ELR (cell line): ENCODE results near the gene SVIP.

Source experiments
- DNase-seq: peaks from one replicate; pipeline ENCODE4 v3.0.0-alpha.2; 2015; ENCODE audit warnings: low read depth

Gene SVIP, protein sequence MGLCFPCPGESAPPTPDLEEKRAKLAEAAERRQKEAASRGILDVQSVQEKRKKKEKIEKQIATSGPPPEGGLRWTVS

DNA sequence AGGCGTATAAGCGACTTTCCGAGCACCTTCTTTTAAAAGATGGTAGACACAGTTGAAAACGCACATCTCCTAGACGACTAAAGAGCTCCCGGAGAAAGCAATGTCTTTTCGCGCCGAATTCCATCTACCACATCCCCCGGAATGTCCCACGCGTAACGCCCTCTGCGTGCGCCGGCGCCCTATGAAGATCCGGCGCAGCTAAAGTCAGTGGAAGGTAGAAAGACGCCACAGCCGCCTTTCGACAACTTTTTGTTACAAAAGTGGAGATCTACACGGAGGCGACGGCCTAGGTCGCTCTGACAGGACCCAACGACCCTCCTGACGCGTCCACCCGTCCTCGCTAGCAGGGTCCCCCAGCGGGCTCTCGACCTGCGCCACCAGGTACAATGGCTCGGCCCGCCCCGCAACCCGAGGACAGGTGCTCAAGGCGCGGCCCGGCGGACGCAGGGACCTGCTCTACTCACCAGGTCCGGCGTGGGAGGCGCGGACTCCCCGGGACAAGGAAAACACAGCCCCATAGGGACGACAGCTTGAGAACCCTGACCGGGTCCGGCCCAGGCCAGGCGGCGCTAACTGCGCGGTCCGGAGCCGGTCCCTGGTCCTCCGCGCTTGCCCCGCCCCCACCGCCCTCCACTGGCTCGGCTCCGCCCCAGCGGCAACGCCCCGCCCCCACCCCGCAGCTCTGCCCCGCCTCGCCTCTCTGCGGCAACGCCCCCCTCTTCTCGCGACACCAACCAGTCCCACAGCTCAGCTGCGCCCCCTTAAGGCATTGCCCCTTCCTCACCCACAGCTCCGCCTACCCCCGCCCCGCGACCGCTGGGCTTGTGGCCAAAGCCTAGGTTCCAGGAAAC lies at the start of gene SVIP:
Gene SVIP (minus strand): TSS at position 571 of the 851 bp plus-strand sequence. CDS start 53 bp downstream, at position 518.
- peak; percentile 90 for DNase-seq

DNA sequence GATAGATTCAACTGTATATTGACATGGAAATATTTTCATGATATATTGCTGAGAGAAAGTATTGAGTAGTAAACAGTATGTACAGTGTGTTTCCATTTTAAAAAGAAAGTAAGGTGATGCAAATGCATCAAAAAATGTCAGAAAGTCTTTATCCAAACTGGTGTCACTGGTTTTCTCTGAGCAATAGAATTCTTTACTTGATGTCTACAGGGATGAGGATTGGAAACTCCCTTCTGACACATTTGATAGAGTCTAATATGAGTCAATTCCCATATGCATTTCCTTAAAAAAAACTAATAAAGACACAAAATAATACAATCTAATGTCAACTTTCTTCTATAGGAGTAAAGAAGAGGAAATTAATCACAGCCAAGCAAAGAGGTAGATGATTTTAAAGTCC lies 49.0 kb upstream of the SVIP start:
- no peak for DNase-seq

DNA sequence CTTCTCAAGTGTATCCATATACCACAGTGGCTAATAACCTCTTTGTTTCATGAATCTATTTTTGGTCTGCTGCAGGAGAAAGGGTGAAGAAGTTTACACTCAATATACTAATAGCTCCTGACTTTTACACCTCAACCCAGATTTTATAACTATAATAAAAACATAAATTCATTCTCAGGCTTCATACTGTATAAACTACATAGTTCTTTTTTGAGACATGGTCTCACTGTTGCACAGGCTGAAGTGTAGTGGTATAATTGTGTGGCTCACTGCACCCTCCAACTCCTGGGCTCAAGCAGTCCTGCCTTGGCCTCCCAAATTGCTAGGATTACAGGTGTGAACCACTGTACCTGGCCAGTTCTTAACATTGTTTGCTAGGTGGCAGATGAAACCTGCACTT lies 48.4 kb upstream of the SVIP start:
- DNase-seq, result no peak

DNA sequence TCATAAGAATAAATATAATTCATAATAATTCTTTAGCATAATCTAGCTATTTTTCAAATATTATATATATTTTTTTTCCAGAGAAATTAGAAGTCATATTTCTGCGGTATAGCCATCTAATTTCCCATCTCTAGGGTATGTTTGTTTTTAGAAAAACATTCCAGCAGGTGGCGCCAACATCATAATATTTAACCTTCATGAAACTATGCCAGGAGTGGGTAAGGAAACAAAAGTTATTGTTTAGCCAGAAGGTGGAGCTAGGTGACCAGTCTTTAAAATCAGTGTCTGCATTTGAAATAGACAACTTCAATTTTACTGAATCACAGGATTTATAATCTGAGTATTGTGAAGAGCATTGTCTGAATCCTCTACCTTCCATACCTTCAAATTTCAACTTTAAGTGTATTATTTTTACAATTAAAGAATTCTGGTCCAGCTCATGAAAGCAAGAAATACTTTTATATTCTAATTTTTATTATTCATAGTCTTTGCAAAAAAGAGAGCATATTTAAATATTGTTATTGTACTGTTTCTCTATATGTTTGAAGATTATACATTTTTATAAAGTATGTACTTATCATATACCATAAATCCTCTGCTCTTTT lies 46.4 kb upstream of the SVIP start:
- DNase-seq, result peak; percentile 90

DNA sequence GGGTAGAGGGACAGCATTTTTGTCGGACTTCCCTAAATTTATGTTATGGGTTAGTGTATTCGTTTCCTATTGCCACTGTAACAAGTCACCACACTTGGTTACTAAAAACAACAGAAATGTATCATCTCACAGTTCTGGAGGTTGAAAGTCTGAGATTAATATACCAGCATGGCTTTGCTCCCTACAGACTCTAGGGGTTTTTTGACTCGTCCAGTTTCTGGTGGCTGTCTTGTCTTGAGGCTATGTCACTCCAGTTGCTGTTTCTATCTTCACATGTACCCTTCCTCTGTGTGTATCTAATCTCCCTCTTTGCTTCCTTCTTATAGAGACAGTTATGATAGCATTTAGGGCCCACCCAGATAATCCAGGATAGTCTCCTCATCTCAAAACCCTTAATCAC lies 39.7 kb upstream of the SVIP start:
- DNase-seq, result no peak

DNA sequence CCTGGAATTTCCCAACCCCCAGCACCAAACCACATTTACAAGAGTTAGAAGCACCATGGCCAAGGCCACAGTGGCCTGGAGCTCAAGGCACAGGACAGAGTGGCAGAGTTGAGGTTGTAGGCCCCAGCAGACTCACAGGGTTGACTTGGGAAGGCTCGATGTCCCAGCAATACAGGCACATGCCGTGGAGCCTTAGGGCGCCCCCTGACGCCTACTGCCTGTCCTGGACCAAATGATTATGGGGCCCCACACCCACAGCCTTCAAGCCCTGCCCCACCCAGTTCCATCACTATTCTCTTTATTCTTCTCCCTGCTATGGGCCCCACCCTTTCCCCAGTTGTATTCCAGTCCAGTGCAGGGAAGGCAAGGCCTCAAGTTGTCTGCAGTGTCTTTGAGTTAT lies 30.6 kb upstream of the SVIP start, which contains the start of gene CCDC179:
Gene CCDC179 (minus strand): TSS at position 234 of the 400 bp plus-strand sequence. CDS start 53 bp downstream, at position 181.
- DNase-seq, result no peak

DNA sequence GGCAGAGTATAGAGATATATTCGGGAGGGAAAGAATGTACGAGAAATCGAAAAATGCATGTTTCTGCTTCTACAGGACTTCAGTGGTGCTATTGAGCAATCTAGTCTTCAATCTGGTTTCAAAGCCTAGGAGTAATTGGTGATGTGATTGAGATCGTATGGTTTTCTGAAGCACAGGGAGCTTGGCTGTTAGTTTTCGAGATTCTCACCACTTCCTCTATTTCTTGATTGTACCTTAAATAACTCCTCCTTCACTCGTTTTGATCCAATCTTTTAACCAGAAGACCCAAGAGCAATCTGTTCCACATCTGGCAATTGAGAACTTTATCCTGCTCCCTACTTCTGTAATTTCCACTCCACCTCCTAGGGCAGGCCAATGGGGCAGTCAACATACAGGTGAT lies 30.2 kb upstream of the SVIP start:
- no peak for DNase-seq

DNA sequence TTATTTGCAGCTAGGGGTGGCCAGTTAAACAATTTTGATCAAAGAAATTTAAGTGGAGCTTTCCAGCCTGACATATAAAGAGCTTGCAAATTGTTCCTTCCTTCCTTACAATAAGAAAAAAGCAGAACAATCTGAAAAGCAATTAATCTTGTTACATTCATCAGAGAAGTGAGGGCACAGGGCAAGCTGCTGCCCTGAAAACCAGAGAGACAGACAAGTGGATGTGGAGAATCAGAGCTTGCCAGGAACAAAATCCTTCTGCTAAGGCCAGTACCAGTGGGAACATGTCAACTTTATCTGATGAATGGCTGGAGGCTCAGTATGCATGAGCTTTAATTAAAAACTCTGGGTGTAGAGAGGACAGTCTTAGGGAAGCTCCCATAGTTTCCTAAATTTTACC lies 21.9 kb upstream of the SVIP start:
- DNase-seq, result no peak

DNA sequence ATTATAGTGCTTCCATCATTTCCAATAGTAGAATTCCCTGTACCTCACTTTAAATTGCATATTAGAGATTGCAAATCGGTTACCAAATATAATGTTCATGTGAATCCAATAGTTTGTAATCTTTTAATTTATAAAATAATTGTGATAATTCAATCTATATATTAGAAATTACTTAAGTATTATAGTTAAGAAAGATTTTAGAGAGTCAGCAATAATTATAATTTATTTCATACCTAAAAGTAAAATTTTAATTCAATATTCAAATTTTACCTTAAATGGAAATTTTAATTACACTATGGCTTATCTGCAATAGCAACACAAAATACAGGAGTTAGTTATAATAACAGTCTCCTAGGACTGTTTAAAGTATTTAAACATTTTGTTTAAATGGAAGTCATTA lies 17.1 kb upstream of the SVIP start:
- no peak for DNase-seq

DNA sequence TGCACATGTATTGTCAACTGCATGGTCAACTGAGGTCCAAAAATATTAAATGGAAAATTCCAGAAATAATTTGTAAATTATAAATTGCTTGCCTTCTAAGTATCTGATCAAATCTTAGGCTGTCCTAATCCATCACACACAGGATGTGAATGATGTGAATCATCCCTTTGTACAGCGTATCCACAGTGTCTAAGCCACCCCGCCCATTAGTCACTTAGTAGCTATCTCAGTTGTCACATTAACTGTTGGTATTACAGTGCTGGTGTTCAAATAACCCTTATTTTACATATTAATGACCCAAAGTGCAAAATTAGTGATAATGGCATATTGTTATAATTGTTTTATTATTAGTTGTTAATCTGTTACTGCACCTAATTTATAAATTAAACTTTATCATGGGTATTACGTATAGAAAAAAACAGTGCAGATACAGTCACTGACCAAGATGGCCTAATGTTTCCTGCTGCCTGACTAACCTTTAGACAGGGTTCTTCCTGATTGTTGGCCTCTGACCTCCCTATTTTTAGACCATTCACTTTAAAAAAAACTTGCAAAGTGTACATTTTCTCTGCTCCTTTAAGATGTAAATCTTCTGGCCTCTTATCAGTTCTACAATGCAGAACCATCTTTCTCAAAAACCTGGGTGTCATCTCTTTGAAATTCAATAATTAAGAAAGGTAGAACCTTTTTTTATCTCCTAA lies 2.9 kb upstream of the SVIP start:
- peak; percentile 70 for DNase-seq

DNA sequence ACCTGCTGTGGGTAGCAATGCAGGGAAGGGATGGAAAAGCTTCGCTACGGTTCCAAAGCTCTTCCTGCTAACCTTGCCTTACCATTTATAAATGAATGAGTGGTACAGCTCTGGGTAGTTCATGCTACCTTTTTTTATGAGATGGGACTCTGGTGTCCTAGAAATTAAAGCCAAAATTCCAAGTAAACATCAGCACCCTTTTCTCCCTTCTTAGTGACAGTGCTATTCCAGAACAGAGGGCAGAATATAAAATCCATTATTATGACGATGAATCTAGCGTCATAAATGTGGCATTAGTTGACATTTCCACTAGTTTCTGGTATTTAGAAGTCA lies 447 bp upstream of the SVIP start:
- DNase-seq, result no peak

DNA sequence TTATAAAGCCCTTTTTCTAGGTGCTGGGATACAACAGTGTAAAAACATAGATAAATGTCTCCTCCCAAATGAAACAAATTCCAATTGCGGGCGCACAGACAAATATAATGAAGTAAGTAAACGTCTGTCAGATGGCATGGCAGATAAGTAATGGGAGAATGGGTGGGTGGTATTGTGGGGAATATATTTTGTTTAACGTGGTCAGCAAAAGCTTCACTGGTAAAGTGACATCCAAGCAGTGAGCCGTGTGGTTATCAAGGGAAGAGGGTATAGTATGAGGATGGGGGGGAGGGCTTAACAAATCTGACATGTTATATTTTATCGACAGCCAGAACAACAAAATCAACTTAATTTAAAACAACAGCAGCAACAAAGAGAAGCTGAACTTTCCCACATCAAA lies 1.2 kb downstream of the SVIP start:
- peak; percentile 5 for DNase-seq

DNA sequence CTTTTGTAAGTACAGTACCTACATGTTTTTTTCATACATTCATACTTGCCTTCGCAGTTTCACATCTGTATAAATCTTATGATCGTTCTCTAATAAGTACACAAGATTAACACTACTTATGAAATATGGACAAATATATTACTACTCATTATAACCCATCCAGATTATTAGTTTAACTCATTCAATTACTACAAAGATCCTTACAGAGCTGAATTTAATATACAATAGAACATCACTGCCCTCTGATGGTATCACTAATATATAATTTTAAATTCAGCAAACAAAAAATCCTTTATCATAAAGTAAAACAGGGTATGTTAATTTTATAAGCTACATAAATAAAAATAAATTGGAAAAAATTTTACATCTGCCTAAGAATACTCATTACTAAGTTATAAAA lies 7.4 kb downstream of the SVIP start:
- DNase-seq, result no peak

DNA sequence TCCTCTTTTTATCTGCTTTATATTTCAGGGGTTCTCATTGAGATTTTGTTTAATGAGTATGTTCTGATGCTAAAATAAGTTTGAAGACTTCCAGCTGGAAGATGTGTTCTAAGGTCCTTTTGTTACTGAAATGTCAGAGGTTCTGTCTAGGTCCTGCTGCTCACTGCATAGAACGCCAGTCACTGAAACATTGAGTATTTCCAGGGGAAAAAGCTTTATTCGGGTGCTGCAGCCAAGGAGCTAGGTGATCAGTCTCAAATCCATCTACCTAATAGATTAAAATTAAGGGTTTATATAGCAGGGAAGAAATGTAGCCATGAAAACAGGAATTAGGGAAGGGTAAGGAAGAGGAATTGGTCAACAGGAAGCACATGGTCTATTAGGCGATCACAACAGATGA lies 19.7 kb downstream of the SVIP start:
- no peak for DNase-seq

DNA sequence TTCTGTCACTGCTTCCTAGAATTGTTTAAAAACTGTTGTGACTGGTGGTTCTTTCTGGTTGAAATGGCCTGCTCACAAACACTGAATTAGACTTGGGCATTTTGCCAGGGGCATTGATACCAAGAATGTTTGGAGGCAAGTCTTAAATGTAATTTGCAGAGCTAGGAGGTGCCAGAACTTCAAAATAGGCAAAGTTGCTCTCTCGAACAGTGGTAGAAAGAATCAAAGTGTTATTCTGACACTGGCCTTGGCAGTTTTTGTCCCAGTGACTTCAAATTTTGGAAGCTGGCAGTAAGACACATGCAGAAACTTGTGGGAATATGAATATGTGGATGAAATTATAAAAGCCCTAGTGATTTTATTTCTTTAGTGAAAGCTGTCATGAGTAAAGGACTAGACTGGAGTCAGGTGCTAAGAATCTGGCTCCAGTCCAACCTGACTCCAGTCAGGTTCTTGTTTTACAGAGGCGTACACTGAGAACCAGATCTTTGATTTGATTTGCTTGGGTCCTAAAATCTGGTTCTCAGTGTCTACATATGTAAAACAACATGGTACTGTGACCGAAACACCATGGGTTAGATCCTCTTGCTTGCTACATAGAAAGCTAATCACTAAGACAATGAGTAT lies 20.9 kb downstream of the SVIP start:
- no peak for DNase-seq

DNA sequence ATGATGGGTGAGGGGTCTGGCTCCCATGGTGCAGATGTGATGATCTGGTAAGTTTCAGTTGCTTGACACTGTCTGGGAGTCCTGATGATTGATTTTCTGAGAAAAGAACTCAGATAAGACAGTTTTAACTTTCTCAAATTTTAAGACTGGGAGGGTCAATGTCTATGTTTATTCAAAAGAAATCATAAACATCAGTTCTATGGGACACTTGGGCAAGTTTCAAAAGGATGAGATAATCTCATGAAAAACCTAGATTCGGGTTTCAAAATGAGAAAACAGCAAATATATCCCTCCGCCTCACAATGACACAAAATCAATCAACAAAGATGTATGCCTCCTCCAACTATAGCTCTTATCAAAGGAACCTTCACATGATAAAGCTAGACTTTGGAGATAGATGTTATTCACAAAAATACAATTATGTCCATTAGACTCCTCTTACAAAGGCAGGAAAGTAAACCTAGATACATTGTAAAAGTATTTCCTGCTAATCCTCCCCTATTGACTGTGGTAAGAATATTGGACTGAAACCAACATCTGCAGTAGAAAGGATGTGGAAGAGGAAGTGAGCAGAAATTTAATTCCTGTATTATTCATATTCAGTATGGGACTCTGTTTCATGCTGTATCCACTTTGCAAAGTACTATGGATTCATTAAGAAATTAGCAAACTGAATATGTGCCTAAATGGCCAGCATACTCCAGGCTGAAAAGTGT lies 21.6 kb downstream of the SVIP start:
- peak; percentile 33 for DNase-seq

DNA sequence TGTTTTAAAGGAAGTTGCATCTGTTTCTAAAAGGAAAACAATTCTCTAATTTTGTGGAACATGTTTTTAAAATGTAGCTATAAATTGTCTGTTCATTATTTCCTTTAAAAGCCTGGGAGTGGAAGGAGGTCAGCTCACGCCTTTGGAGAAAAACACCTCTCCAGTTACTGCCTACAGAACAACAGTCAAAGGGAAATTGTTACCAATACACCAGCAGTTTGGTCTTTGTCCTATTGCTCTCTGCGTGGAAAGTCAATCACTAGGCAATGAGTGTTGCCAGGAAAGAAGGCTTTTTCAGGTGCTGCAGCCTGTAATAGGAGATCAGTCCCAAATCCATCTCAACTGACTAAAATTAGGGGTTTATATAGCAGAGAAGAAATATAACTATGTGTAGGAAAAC lies 22.2 kb downstream of the SVIP start:
- no peak for DNase-seq

DNA sequence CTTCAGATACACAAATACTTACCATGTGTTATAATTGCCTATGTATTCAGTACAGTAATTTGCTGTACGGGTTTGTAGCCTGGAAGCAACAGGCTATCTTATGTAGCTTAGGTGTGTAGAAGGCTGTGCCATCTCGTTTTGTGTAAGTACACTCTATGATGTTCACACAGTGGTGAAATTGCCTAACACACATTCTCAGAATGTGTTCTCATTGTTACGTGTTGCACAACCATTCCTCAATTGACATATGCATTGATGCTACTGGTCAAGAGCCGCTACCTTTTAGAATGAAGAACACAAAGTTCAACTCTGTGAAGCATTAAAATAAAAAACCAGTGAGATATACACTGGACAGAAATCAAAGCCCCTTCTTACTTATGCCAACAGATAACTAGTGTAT lies 26.7 kb downstream of the SVIP start:
- no peak for DNase-seq

DNA sequence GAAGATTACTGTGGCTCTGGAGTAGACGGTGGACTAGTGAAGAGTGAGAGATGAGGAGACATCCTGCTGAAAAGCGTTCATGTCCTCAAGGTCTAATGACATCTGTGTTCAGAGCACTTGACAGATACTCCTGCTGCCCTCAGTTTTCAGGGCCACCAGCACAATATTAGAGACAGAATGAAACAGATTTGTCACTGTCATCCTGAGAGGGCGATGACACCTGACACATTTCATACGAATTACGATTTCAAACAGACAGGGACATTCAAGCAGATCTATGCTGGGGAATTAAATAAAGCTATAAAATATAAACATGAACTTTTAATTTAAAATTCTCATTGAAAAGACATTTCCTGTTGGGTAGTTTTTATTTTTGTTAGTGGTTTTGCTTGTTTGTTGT lies 29.1 kb downstream of the SVIP start:
- DNase-seq, result no peak

DNA sequence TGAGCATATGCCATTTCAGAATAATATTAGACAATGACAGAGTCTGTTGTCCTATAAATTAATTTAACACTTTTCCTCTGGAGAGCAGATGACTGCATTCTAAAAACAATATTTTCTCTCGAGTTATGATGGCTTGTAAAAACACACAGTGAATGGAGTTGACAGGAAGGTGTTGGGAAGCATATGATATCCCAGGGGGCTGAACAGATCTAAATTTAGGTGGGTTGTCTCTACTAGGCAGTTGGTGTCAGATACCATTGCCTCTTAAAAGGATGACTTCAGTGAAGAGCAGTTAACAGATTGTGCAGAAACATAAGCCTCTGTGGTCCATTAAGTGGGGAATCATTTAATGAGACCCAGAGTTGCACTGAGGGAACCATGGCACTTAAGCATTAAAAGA lies 30.7 kb downstream of the SVIP start:
- DNase-seq, result no peak

DNA sequence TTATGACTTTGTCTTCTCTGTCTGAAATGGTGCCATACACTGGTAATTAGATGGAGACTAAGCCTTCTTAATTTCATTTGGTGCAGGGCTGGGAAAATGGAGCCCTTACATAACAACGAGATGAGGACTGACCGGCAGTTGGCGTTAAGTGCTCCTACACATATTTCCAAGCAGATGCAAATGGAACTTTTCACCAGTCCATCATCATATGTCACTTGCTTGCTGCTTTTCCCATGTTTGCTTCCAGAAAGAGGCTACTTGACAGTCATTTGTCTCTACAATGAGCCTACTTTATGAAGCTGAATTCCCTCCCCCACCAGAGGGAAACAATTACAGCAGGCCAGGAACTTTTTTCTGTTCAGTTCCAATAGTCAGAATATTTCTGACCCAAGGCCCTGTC lies 32.6 kb downstream of the SVIP start:
- no peak for DNase-seq

DNA sequence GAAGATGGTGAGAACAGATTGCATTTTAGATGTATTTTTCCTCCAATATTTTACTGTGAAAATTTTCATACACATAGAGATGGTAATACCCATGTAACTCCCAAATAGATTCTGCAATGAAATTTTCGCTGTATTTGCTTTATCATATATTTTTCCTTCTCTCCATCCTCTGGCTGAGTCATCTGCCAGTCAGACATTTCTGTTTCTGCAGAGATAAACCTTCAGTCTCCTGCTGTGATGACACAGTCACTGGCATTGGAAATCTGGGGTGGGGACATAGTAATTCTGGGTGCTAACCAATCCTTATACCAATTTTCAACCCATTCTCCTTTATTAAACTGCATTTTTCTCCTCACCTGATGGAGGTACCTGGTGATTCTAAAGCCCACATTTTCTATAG lies 33.7 kb downstream of the SVIP start:
- DNase-seq, result peak; percentile 56
